ENCODE measurements around the gene CEP112. TPM values are rescaled to one million over a fixed set of nuclear protein-coding genes. Genes with fewer than 3 reads are reported as not detected.

Gene CEP112
- total and polyA plus RNA-seq, 2 of the 8 experiments (the other 6 are each of a cell fraction or from before 2014, with no cell fraction given), result 0.62 to 3.1 TPM

DNA sequence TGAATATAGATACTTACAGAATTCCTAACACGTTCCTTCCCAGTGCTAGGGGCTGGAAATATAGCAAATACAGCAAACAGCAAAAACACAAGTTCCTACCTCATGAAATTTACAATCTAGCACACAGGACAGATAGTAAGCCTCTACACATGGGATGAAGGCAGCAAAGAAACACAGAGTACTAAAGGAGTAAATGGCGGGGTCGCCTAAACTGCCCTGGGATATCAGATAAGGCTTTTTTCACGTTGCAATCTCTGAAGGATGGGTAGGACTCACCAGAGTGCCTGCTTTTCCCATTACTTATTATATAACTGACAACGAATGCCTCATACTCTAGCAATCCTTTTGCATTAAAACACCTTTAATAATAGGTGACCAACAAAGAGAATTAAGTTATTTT is 19.8 kb downstream of the CEP112 start (continued):
- TF ChIP-seq HDAC2 (IDR thresholded peaks at IDR 0.05; ENCODE audit: borderline replicate concordance in 1 of 2, low read depth in 2 of 2, low read length in 2 of 2) (no peak), PHF8 (conservative IDR thresholded peaks at IDR 0.05; ENCODE audit: low read depth, low read length) (no peak)

Data from H1 (cell line).